OCI-LY7 (cell line): ENCODE measurements around the gene CARMIL1. TPM values are rescaled to one million over a fixed set of nuclear protein-coding genes. Genes with fewer than 3 reads are reported as not detected.
A peak's percentile ranks its signal among the peaks of the same experiment; 100 is the strongest.

Source experiments
- BruUV-seq: library from RNA; stranded (reverse); fragments of 400-500 nt; replicated peaks from 2 replicates; lab custom pipeline; 2021; lab: Mats Ljungman, UMichigan
- CTCF ChIA-PET: fragments of 300-600 bp; sonication (Branson Sonifier 250); formaldehyde crosslinking; loops from one replicate; lab custom pipeline; 2022; ENCODE audit warnings: antibody characterized with exemption; ENCODE audit not compliant: unreplicated experiment; lab: Charles Lee
- POLR2A ChIA-PET: fragments of 300-600 bp; sonication (Branson Sonifier 250); formaldehyde crosslinking; loops from one replicate; lab custom pipeline; 2022; ENCODE audit warnings: antibody characterized with exemption; lab: Charles Lee
- DNase-seq: peaks from one replicate; pipeline ENCODE4 v3.0.0-alpha.2; 2015; ENCODE audit warnings: low spot score
- H2AFZ ChIP-seq: fragments of 200-600 bp; sonication (generic), shearing (Covaris generic); 2 replicates; pipeline ENCODE4 v1.6.1; 2014; ENCODE audit warnings: mild to moderate bottlenecking, antibody characterized with exemption, low read length, moderate library complexity
- H3K27ac ChIP-seq: fragments of 200-600 bp; sonication (generic); 2 replicates; pipeline ENCODE4 v1.5.1; 2014; ENCODE audit warnings: mixed run types, low read depth, mild to moderate bottlenecking, moderate library complexity, low read length, inconsistent platforms; ENCODE audit not compliant: poor library complexity, severe bottlenecking
- H3K36me3 ChIP-seq: fragments of 200-600 bp; sonication (generic); 2 replicates; pipeline ENCODE4 v1.6.1; 2014; ENCODE audit warnings: mild to moderate bottlenecking, antibody characterized with exemption, low read length, moderate library complexity, mixed read lengths; ENCODE audit not compliant: insufficient read depth
- H3K4me1 ChIP-seq: fragments of 200-600 bp; sonication (generic); 2 replicates; pipeline ENCODE4 v1.5.1; 2014; ENCODE audit warnings: mild to moderate bottlenecking, low read length; ENCODE audit not compliant: insufficient read depth, poor library complexity, severe bottlenecking
- H3K4me2 ChIP-seq: fragments of 200-600 bp; sonication (generic); 2 replicates; pipeline ENCODE4 v1.6.1; 2014; ENCODE audit warnings: mild to moderate bottlenecking, low read length
- H3K4me3 ChIP-seq: fragments of 200-600 bp; sonication (generic); 2 replicates; pipeline ENCODE4 v1.5.1; 2014; ENCODE audit warnings: mild to moderate bottlenecking, low read depth, low read length; ENCODE audit not compliant: poor library complexity, severe bottlenecking
- H3K79me2 ChIP-seq: fragments of 200-600 bp; sonication (generic); 2 replicates; pipeline ENCODE4 v1.6.1; 2016; ENCODE audit warnings: low read depth, mild to moderate bottlenecking, low read length, moderate library complexity, mixed read lengths; ENCODE audit not compliant: insufficient read depth
- H3K9me2 ChIP-seq: fragments of 200-600 bp; sonication (generic); 2 replicates; pipeline ENCODE4 v1.6.1; 2016; ENCODE audit warnings: mild to moderate bottlenecking, low read length, mixed read lengths; ENCODE audit not compliant: insufficient read depth
- H3K9me3 ChIP-seq: fragments of 200-600 bp; sonication (generic); 2 replicates; pipeline ENCODE4 v1.6.1; 2014; ENCODE audit warnings: mild to moderate bottlenecking, mixed run types, low read length, mixed read lengths
- H4K20me1 ChIP-seq: fragments of 200-600 bp; sonication (generic); 2 replicates; pipeline ENCODE4 v1.6.1; 2014; ENCODE audit warnings: mild to moderate bottlenecking, antibody characterized with exemption, low read length, moderate library complexity, mixed read lengths; ENCODE audit not compliant: insufficient read depth
- EZH2phosphoT487 ChIP-seq: fragments of 200-600 bp; sonication (generic); IDR thresholded peaks from 2 replicates; pipeline ENCODE4 v1.6.1; 2018; ENCODE audit warnings: low read depth, borderline replicate concordance, mild to moderate bottlenecking, mixed run types, antibody characterized with exemption, low read length, moderate library complexity, mixed read lengths
- intact Hi-C: fragments of 100-400 bp; cut with micrococcal nuclease; formaldehyde crosslinking; loops from one replicate; pipeline ENCODE4 v1.10.0; 2022; ENCODE audit not compliant: unreplicated experiment
- total RNA-seq, 2 experiments: library from RNA; depleted of rRNA in 1 of 2; stranded (reverse); fragments of >200 nt in 1 of 2; shearing (Covaris generic) in 1 of 2; gene quantifications; 2 replicates each; pipeline ENCODE4 v1.2.3, GENCODE V29; 2014 to 2022
- TF ChIP-seq, protein P1 (sequence below): fragments of 200-600 bp; sonication (generic); conservative IDR thresholded peaks from 2 replicates; pipeline ENCODE4 v1.5.1; 2014; ENCODE audit warnings: mild to moderate bottlenecking, antibody characterized with exemption, low read length, moderate library complexity, mixed read lengths

Gene CARMIL1
- total RNA-seq, 2 experiments from 2014 or later: 25.5 to 40.1 TPM

GRCh38 chr6:25395731-25396130 is 116.6 kb downstream of the CARMIL1 start:
- no peak overlapping the region for H3K27ac ChIP-seq
- H3K9me2 ChIP-seq: no peaks in the 10 kb centered on the region
- H3K4me1 ChIP-seq: peaks cover 88% of the 10 kb centered on the region
- peak overlapping the region; percentile 35 for H3K4me2 ChIP-seq
- CTCF ChIA-PET: no interaction called here
- no TSS peak for BruUV-seq
- H3K9me3 ChIP-seq: no peaks in the 10 kb centered on the region
- H3K4me3 ChIP-seq: no peak overlapping the region
- no peaks in the 10 kb centered on the region; the same call in 1 of the 2 replicates for H3K36me3 ChIP-seq
- POLR2A ChIA-PET: interaction anchor here (0.7 to 13.5 kb wide), 9 partner anchors 7 to 632 kb away, joined by 3 to 233 read pairs (median 3); partner anchors contain the start of gene CARMIL1
- DNase-seq: no peak
- intact Hi-C loops: no loop called here
- no peak overlapping the region for H2AFZ ChIP-seq
- peaks cover 91% of the 10 kb centered on the region for H3K79me2 ChIP-seq
- no peaks in the 10 kb centered on the region for H4K20me1 ChIP-seq
- TF ChIP-seq EZH2phosphoT487: no peak
- TF ChIP-seq, protein P1, sequence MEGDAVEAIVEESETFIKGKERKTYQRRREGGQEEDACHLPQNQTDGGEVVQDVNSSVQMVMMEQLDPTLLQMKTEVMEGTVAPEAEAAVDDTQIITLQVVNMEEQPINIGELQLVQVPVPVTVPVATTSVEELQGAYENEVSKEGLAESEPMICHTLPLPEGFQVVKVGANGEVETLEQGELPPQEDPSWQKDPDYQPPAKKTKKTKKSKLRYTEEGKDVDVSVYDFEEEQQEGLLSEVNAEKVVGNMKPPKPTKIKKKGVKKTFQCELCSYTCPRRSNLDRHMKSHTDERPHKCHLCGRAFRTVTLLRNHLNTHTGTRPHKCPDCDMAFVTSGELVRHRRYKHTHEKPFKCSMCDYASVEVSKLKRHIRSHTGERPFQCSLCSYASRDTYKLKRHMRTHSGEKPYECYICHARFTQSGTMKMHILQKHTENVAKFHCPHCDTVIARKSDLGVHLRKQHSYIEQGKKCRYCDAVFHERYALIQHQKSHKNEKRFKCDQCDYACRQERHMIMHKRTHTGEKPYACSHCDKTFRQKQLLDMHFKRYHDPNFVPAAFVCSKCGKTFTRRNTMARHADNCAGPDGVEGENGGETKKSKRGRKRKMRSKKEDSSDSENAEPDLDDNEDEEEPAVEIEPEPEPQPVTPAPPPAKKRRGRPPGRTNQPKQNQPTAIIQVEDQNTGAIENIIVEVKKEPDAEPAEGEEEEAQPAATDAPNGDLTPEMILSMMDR: no peak

DNA sequence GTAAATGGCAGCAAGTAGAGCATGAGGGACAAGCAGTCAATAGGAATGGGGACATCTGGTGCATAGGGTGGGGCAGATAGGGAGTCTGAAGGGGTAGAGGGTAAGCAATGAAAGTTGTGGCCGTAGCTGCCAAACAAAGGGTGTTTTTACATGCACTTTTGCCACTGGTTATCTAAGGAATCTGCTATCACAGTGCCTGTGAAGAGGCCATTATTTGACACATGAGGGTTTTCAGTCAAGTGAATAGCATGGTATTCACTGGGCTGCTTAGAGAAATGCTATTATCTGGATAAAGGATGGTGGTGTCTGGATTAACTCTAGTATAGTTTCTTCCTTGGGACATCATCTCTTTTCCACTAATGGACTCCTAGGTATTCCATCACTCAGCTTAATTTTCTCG is 118.2 kb downstream of the CARMIL1 start:
- H2AFZ ChIP-seq: no peak overlapping the region
- H3K27ac ChIP-seq: no peak overlapping the region
- H3K9me3 ChIP-seq: no peaks in the 10 kb centered on the region
- no peak overlapping the region for H3K4me2 ChIP-seq
- BruUV-seq: no TSS peak
- intact Hi-C loops: no loop called here
- no peak overlapping the region for H3K4me3 ChIP-seq
- H3K79me2 ChIP-seq: peaks cover 91% of the 10 kb centered on the region
- DNase-seq: no peak
- POLR2A ChIA-PET: interaction anchor here (0.6 to 11.6 kb wide), 9 partner anchors 7 to 920 kb away, joined by 3 to 233 read pairs (median 4); no protein-coding TSS in a partner anchor
- no peaks in the 10 kb centered on the region; the same call in 1 of the 2 replicates for H3K36me3 ChIP-seq
- no peak for TF ChIP-seq EZH2phosphoT487
- TF ChIP-seq, protein P1: no peak
- H3K9me2 ChIP-seq: no peaks in the 10 kb centered on the region
- no peaks in the 10 kb centered on the region for H4K20me1 ChIP-seq
- peaks cover 86% of the 10 kb centered on the region for H3K4me1 ChIP-seq
- CTCF ChIA-PET: interaction anchor here (0.8 kb wide), 1 partner anchor 8 kb away, joined by 3 read pairs; no protein-coding TSS in a partner anchor

GRCh38 chr6:25399885-25400284 is 120.7 kb downstream of the CARMIL1 start:
- H2AFZ ChIP-seq: no peak overlapping the region
- no peaks in the 10 kb centered on the region for H3K36me3 ChIP-seq
- no peak overlapping the region for H3K4me2 ChIP-seq
- H3K9me3 ChIP-seq: no peaks in the 10 kb centered on the region
- no peak overlapping the region for H3K27ac ChIP-seq
- no peaks in the 10 kb centered on the region for H4K20me1 ChIP-seq
- peaks cover 85% of the 10 kb centered on the region for H3K79me2 ChIP-seq
- ChIA-PET POLR2A (interaction anchor here (1.0 to 11.6 kb wide), 7 partner anchors 10 to 120 kb away, joined by 4 to 233 read pairs (median 8); partner anchors contain the start of gene CARMIL1), CTCF (no interaction called here)
- no peak overlapping the region for H3K4me3 ChIP-seq
- H3K4me1 ChIP-seq: peaks cover 89% of the 10 kb centered on the region
- DNase-seq: no peak
- no TSS peak for BruUV-seq
- TF ChIP-seq, protein P1: no peak
- no peak for TF ChIP-seq EZH2phosphoT487
- no peaks in the 10 kb centered on the region for H3K9me2 ChIP-seq
- intact Hi-C loops: no loop called here
